Measurements from ENCODE around the gene DNAH17.
"Not testable (repeated sequence)": the region's sequence is repeated elsewhere in the genome, so short reads cannot be mapped to it uniquely, and the experiment has no call there.

The DNAH17 gene

GRCh38 chr17:78523934-78524655 lies 53.1 kb downstream of the DNAH17 start:
- DNase-seq, result no peak

- no peak for DNase-seq
Measured at GRCh38 chr17:78522031-78522809, 55.0 kb downstream of the DNAH17 start.

GRCh38 chr17:78517421-78517820 lies 59.8 kb downstream of the DNAH17 start:
- no peak for DNase-seq

DNA sequence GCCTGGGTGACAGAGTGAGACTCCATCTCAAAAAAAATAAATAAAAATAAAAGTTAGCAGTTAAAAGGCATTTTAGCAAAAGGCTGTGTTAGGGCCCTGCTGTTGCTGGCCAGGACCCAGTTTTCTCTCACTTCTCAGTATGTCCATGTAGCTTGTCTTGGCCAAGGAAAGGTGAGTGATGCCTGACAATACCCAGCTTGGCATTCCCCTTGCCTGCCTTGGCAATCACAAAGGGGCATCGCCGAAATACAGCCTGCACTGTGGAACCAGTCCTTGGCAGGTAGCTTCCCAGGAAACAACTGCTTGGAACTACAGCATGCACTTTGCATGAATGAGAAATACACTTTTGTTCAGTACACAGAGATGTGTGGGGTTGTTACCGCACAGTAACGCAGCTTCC lies 61.7 kb downstream of the DNAH17 start:
- DNase-seq, result no peak

DNA sequence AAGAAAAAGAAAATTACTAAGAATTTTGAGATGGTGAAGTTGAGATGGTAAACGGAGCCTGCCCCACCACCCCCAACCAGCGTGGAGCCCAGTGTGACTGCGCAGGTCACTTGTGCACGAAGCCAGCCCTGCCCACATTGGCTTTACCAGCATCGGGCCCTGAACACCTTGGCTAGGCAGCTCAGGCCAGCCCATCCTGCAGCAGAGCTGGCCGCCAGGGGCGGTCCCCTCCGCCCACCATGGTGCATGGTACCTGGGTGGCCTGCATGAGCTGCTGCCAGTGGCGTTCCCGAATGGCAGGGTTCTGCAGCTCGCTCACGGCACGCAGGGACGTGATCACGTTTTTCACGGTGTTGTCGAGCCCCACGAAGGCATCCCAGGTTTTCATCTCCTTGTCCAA lies 62.7 kb downstream of the DNAH17 start:
- no peak for DNase-seq

DNA sequence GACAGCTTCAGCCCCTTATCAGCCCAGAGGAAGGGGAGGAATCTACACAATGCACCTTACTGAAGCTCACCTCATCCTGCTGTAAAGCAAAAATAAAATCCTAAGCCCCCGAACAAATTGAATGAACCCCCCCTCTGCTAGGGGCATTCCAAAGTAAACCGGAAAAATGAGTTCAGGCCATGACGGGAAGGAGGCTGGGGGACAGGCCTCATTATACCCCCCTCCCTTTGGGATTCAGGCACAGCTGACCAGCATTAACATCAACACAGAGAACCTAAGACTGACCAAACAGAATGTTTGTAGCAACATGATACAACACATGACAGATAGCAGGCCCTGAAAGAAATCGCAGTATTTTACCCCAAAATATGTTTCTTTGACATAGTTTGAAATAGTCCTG lies 64.2 kb downstream of the DNAH17 start:
- DNase-seq, result no peak

DNA sequence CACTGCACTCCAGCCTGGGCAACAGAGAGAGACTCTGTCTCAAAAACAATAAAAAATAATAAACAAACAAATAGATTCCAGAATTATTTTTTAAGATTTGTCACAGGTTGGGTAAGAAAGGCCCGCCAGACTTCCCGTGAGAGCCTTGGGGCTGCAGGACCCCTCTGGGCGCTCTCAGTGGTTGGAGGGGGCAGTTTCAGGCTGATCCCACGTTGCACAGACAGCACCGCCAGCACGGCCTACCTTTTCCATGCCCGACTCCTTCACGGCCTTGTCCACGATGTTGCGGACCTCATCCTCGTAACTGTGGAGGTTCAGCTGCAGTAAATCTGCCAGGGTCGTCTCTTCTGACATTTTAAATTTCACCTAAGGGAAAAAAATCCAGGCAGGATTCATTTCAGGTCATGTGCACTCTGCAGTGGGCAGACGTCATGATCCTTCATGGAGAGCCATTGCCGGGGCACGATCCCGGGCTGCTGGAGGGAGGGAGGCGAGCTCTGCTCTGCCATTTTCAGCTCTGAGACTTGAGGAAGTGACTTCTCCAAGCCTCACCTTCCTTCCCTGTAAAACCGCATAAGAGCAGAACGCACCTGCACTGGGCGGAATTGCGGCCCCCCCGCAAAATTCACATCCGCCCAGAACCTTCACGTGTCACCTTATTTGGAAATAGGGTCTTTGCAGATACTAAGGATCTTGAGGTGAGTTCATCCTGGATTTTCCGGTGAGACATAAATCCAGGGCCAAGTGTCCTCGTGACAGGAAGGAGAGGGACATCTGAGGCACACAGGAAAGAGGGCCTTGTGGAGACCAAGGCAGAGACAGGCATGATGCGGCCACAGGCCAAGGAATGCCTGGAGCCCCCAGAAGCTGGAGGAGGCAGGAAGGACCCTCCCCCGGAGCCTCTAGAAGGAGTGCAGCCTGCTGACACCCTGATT lies 66.8 kb downstream of the DNAH17 start:
- DNase-seq, result no peak

DNA sequence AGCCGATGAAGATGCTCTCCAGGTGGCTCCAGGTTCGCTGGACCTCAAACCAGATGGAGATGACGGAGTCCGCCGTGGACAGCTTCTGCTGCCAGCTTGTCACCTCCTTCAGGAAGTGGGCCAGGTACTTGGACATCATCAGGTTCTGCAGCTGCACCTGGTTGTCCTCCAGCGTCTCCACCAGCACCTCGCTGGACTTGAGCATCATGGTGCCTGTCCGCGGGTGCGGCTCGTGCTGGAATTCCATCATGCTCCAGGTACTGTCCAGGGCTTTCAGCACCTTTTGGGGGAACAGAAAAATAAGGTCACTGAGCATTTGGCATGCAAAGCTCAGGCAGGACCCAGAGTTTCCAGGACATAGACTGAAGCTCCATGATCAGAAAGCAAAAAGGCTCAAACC lies 69.7 kb downstream of the DNAH17 start:
- no peak for DNase-seq

GRCh38 chr17:78506454-78507309 lies 70.5 kb downstream of the DNAH17 start:
- DNase-seq, result no peak

- DNase-seq, result no peak
Measured at GRCh38 chr17:78504156-78504925, 72.9 kb downstream of the DNAH17 start.

DNA sequence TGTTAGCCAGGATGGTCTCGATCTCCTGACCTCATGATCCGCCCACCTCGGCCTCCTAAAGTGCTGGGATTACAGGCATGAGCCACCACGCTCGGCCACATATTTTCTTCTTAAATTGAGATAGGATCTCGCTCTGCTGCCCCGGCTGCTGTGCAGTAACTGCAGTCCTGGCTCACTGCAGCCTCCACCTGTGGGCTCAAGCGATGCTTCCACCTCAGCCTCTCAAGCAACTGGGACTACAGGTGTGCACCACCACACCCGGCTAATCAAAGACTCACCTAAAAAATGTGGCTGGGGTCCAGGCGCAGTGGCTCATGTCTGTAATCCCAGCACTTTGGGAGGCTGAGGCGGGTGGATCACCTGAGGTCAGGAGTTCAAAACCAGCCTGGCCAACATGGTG lies 73.8 kb downstream of the DNAH17 start:
- DNase-seq, result not testable (repeated sequence)

- DNase-seq, result no peak
Measured at GRCh38 chr17:78502611-78503148, 74.5 kb downstream of the DNAH17 start.

GRCh38 chr17:78501241-78502036 lies 75.8 kb downstream of the DNAH17 start:
- DNase-seq, result no peak

GRCh38 chr17:78500806-78501205 lies 76.4 kb downstream of the DNAH17 start:
- no peak for DNase-seq

DNA sequence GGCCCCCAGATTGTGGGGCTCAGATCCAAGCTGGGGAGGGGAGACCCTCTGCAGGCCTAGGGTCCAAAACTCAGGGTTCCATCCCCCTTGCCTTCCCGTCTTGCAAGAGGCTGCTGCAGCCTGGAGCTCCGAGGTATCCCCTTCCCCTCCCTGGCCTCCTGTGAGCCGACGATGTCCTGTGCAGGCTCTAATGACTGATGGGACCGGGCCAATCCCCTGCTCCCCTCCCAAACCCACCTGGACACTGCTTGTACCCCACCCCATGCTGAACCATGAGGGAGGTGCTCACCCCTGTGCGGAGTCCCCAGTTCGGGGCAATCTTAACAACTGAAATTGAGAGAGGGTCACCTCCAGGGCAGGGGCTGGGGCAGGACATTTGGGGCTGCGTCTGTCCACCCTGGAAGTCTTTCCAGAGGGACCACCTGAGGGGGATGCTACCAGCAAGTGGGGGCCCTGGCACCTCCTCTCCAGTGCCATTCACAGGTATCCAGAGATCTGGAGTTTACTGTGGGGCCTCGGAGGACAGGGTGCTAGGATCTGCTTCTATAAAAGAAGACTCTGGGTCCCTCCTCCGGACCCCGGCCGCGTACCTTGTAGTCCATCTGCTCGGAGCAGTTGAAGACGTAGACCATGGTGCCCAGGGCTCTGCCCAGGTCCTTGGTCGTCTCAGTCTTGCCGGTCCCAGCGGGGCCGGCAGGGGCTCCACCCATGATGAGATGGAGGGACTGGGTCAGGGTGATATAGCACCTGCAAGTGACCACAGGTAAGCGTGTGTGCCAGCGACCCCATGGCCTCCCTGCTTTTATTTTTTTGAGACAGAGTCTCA lies 77.3 kb downstream of the DNAH17 start:
- no peak for DNase-seq

DNA sequence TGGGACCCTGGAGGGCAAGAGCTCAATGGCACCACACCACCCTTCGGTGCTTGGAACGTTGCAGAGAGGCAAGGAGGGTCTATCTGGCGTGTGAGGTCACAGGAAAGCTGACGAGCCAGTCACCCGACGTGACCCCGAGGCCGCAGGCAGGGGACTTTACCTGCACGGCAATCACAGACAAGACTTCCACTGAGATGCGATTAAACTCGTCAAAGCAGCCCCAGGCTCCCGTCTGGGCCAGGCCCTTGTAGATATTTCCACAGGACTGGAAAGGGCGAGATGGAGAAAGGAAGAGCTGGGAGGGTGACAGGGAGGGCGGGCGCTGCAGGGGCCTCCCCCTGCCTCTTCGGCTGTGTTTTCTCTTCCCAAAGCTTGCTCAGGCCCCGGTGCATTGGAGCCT lies 78.3 kb downstream of the DNAH17 start:
- DNase-seq, result no peak

GRCh38 chr17:78497115-78497540 lies 80.1 kb downstream of the DNAH17 start:
- peak; percentile 58 for DNase-seq

DNA sequence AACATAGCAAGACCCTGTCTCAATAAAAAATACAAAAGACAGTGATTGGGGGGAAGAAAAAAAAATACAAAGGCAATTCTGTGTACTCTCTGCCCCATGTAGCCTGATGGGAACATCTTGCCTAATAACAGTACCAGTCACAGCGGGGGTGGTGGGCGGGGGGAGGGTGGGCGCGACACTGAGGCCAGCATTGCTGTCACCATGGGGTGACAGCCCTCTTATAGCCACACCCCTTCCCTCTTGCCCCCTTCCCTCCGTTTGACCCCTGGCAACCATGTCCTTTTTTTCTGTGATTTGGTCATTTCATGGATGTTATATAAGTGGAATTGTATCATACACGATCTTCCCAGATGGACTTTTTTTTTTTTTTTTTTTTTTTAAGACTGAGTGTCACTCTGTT lies 80.9 kb downstream of the DNAH17 start:
- DNase-seq, result no peak

DNA sequence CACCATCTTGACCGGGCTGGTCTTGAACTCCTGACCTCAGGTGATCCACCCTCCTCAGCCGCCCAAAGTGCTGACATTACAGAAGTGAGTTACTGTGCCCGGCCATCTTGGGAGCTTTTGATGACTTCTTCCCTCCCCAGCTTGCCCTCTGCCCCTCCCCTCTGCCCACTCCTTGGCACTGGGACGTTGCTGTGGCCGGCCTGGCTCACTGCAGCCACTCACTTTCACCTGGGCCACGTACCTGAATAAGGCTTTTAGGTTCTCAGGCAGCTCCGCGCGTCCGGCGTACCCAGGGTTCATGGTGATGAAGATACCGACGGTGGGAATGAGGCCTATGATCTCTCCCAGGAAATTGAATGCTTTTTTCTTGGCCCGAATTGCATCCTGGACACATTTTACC lies 81.6 kb downstream of the DNAH17 start:
- no peak for DNase-seq

Data from stimulated activated CD4-positive, alpha-beta T cell treated with anti-CD3 and anti-CD28 coated beads, Interleukin-4, amount 100 ng/mL, for 24 hours (primary cell).